Panc1 (cell line): ENCODE measurements around the gene PPFIA4. TPM values are rescaled to one million over a fixed set of nuclear protein-coding genes. Genes with fewer than 3 reads are reported as not detected.

Experiments
- ATAC-seq: fragments of 200-7000 bp; cut with Tn5 transposase; 2 replicates; pipeline ENCODE4 v1.9.1; 2020; ENCODE audit warnings: mild to moderate bottlenecking, moderate library complexity
- BruUV-seq: library from RNA; stranded (reverse); fragments of 400-500 nt; replicated peaks from 2 replicates; lab custom pipeline; 2021; lab: Mats Ljungman, UMichigan
- CTCF ChIA-PET: fragments of 300-600 bp; sonication (Branson Sonifier 250); formaldehyde crosslinking; loops from one replicate; lab custom pipeline; 2022; ENCODE audit warnings: antibody characterized with exemption; lab: Charles Lee
- POLR2A ChIA-PET: fragments of 300-600 bp; sonication (Branson Sonifier 250); formaldehyde crosslinking; loops from one replicate; lab custom pipeline; 2022; ENCODE audit warnings: antibody characterized with exemption; lab: Charles Lee
- DNase-seq: peaks from one replicate; pipeline ENCODE4 v3.0.0-alpha.2; 2010; ENCODE audit warnings: low read depth, low spot score
- H3K27ac ChIP-seq: 2 replicates; pipeline ENCODE4 v1.5.1; 2011; ENCODE audit warnings: mild to moderate bottlenecking, low read length, inconsistent platforms
- H3K27me3 ChIP-seq: fragments of 200-500 bp; sonication (Bioruptor generic); 2 replicates; pipeline ENCODE4 v1.6.0; 2014; ENCODE audit warnings: low read length, inconsistent platforms; ENCODE audit not compliant: control insufficient read depth, insufficient read depth
- H3K36me3 ChIP-seq: fragments of 200-500 bp; sonication (Bioruptor generic); 2 replicates; pipeline ENCODE4 v1.5.1; 2014; ENCODE audit warnings: inconsistent platforms, mild to moderate bottlenecking, low read length, moderate library complexity; ENCODE audit not compliant: control insufficient read depth, insufficient read depth
- H3K4me1 ChIP-seq: 2 replicates; pipeline ENCODE4 v1.5.1; 2011; ENCODE audit warnings: inconsistent platforms, mild to moderate bottlenecking, low read length, moderate library complexity; ENCODE audit not compliant: control insufficient read depth, insufficient read depth
- H3K4me3 ChIP-seq, 2 experiments: 2 replicates each; pipeline ENCODE4 v1.5.1; 2011 to 2012; ENCODE audit warnings: low read depth in 2 of 2, low read length in 2 of 2, mild to moderate bottlenecking in 2 of 2, inconsistent platforms in 1 of 2, moderate library complexity in 1 of 2
- H3K9me3 ChIP-seq: fragments of 200-500 bp; sonication (Bioruptor generic); 2 replicates; pipeline ENCODE4 v1.5.1; 2014; ENCODE audit warnings: low read depth, mild to moderate bottlenecking, inconsistent platforms, low read length, moderate library complexity; ENCODE audit not compliant: control insufficient read depth, insufficient read depth
- CTCF ChIP-seq: fragments of 450-650 bp; IDR thresholded peaks from 2 replicates; pipeline ENCODE4 v1.5.1; 2017; ENCODE audit warnings: mild to moderate bottlenecking
- POLR2AphosphoS5 ChIP-seq: IDR thresholded peaks from 2 replicates; pipeline ENCODE4 v1.6.1; 2012; ENCODE audit warnings: mild to moderate bottlenecking, low read depth, low read length, moderate library complexity
- REST ChIP-seq, 2 experiments: IDR thresholded peaks; 2 replicates each; pipeline ENCODE4 v1.6.1; 2011 to 2012; ENCODE audit warnings: low read depth in 2 of 2, control low read depth in 1 of 2, low read length in 1 of 2, mild to moderate bottlenecking in 1 of 2, moderate library complexity in 1 of 2; ENCODE audit not compliant: insufficient read depth in 1 of 2
- SIN3A ChIP-seq: IDR thresholded peaks from 2 replicates; pipeline ENCODE4 v1.6.1; 2012; ENCODE audit warnings: low read depth, mild to moderate bottlenecking, low read length, moderate library complexity, borderline replicate concordance; ENCODE audit not compliant: insufficient read depth
- TCF7L2 ChIP-seq: IDR thresholded peaks from 2 replicates; pipeline ENCODE4 v1.6.1; 2011; ENCODE audit warnings: mild to moderate bottlenecking, low read depth, low read length, inconsistent platforms
- in situ Hi-C: cut with HindIII; loops from 2 replicates; pipeline ENCODE4 v1.10.0; 2016; ENCODE audit warnings: low sequenced_read_pairs, low pct_unique_long_range_greater_than_20kb
- intact Hi-C: fragments of 100-400 bp; cut with micrococcal nuclease; formaldehyde crosslinking; loops from one replicate; pipeline ENCODE4 v1.10.0; 2022; ENCODE audit not compliant: unreplicated experiment
- total RNA-seq: library from RNA; stranded (reverse); gene quantifications from one replicate; pipeline ENCODE4 v1.2.1, GENCODE V29; 2021; ENCODE audit not compliant: unreplicated experiment

PPFIA4 gene
- total RNA-seq, 1 experiment from 2014 or later, result 1.9 TPM

GRCh38 chr1:203035111-203036000 is 9.1 kb downstream of the PPFIA4 start:
- no peaks in the 10 kb centered on the region for H3K27me3 ChIP-seq
- no peaks in the 10 kb centered on the region for H3K36me3 ChIP-seq
- no peak overlapping the region for H3K4me3 ChIP-seq
- BruUV-seq, result no TSS peak
- TF ChIP-seq POLR2AphosphoS5 (no peak), TCF7L2 (no peak)
- in situ Hi-C loops (no loop called here), intact Hi-C loops (loop anchor here (5.0 kb wide), 1 partner anchor 82 kb away; no protein-coding TSS in a partner anchor)
- CTCF ChIA-PET, result interaction anchor here (1.2 kb wide), 1 partner anchor 181 kb away, joined by 5 read pairs; no protein-coding TSS in a partner anchor
- ATAC-seq (no peak), DNase-seq (no peak)
- POLR2A ChIA-PET, result interaction anchor here (0.6 kb wide), 1 partner anchor 15 kb away, joined by 8 read pairs; no protein-coding TSS in a partner anchor
- H3K9me3 ChIP-seq, result no peaks in the 10 kb centered on the region
- H3K4me1 ChIP-seq, result no peaks in the 10 kb centered on the region
- no peak overlapping the region for H3K27ac ChIP-seq

GRCh38 chr1:203036135-203036534 is 9.8 kb downstream of the PPFIA4 start:
- POLR2A ChIA-PET, result no interaction called here
- no peak for ATAC-seq
- TF ChIP-seq REST (IDR thresholded peaks at IDR 0.05; ENCODE audit: insufficient read depth in 1 of 2, low read depth in 2 of 2, low read length in 1 of 2), result no peak
- TF ChIP-seq SIN3A, result no peak
- TF ChIP-seq POLR2AphosphoS5, result no peak
- TF ChIP-seq CTCF, result no peak
- no peak for TF ChIP-seq TCF7L2

More at GRCh38 chr1:203036135-203036534, 9.8 kb downstream of the PPFIA4 start:
- no peak overlapping the region for H3K27ac ChIP-seq
- BruUV-seq, result no TSS peak
- no peak overlapping the region for H3K4me3 ChIP-seq
- H3K4me1 ChIP-seq, result no peaks in the 10 kb centered on the region
- intact Hi-C loops, result loop anchor here (5.0 kb wide), 1 partner anchor 81 kb away; no protein-coding TSS in a partner anchor
- CTCF ChIA-PET, result interaction anchor here (1.2 kb wide), 1 partner anchor 180 kb away, joined by 5 read pairs; no protein-coding TSS in a partner anchor
- no peaks in the 10 kb centered on the region for H3K36me3 ChIP-seq
- no peaks in the 10 kb centered on the region for H3K27me3 ChIP-seq
- H3K9me3 ChIP-seq, result no peaks in the 10 kb centered on the region
- DNase-seq, result no peak
- in situ Hi-C loops, result no loop called here
